ENCODE results near the gene MACF1.

DNA sequence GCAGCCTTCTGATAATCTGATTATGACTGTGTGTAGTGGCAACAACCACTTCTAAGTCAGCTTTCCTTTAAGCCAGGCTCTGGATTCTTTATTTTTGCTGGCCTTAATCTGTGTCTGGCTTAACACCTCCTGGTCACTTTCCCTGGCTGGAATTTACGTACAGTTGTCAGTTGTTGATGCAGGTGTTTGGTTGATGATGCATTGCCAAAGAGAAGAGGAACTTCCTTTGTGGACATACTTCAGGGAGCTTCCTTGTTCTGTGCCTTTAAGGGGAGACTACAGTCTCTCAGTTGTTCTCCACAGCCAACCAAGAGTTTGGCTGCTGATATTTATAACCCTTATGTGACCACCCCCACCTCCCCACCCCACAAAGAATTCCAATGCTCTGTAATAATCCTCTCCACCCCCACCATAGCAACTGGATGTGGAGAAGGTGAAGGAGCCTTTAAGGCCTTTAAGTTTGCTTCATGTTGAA lies 190.9 kb downstream of the MACF1 start:
- TF ChIP-seq, protein P1, sequence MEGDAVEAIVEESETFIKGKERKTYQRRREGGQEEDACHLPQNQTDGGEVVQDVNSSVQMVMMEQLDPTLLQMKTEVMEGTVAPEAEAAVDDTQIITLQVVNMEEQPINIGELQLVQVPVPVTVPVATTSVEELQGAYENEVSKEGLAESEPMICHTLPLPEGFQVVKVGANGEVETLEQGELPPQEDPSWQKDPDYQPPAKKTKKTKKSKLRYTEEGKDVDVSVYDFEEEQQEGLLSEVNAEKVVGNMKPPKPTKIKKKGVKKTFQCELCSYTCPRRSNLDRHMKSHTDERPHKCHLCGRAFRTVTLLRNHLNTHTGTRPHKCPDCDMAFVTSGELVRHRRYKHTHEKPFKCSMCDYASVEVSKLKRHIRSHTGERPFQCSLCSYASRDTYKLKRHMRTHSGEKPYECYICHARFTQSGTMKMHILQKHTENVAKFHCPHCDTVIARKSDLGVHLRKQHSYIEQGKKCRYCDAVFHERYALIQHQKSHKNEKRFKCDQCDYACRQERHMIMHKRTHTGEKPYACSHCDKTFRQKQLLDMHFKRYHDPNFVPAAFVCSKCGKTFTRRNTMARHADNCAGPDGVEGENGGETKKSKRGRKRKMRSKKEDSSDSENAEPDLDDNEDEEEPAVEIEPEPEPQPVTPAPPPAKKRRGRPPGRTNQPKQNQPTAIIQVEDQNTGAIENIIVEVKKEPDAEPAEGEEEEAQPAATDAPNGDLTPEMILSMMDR (IDR thresholded peaks at IDR 0.05; ENCODE audit: low read depth, low read length), result no peak
- no peak for TF ChIP-seq POLR2A (IDR thresholded peaks at IDR 0.05; ENCODE audit: extremely low read depth, insufficient read length)
- TF ChIP-seq MYC (IDR thresholded peaks at IDR 0.05; ENCODE audit: low read depth, low read length), result no peak

Data from NB4 (cell line).